Measurements from ENCODE around the gene TMEM266.

- TF ChIP-seq CTCF (IDR thresholded peaks at IDR 0.05) (no peak), POLR2A (IDR thresholded peaks at IDR 0.05) (no peak)
These were observed 145.2 kb downstream of the TMEM266 start for GRCh38 chr15:76204916-76205460.

All from testis (tissue), 2 donors.